Caco-2 (cell line): Measurements from ENCODE around the gene OSCAR. TPM values are rescaled to one million over a fixed set of nuclear protein-coding genes. Genes with fewer than 3 reads are reported as not detected.

ENCODE experiments used
- BruUV-seq: library from RNA; stranded (reverse); fragments of 400-500 nt; replicated peaks from 2 replicates; lab custom pipeline; 2021; lab: Mats Ljungman, UMichigan
- CTCF ChIA-PET: fragments of 300-600 bp; sonication (Branson Sonifier 250); formaldehyde crosslinking; loops from one replicate; lab custom pipeline; 2022; ENCODE audit warnings: antibody characterized with exemption; lab: Charles Lee
- POLR2A ChIA-PET: fragments of 300-600 bp; sonication (Branson Sonifier 250); formaldehyde crosslinking; loops from one replicate; lab custom pipeline; 2022; ENCODE audit warnings: antibody characterized with exemption; lab: Charles Lee
- DNase-seq, 2 experiments: peaks; one replicate each; pipeline versions ENCODE4 v3.0.0 to v3.0.0-alpha.2; 2020 to 2022
- H3K27me3 ChIP-seq: replicated peaks from 2 replicates; pipeline ENCODE4 v1.6.0; 2011; ENCODE audit warnings: low read length; ENCODE audit not compliant: control insufficient read depth, insufficient read depth
- H3K36me3 ChIP-seq: 2 replicates; pipeline ENCODE4 v1.5.1; 2011; ENCODE audit warnings: low read length; ENCODE audit not compliant: control insufficient read depth, insufficient read depth
- H3K4me1 ChIP-seq: fragments of 250-450 bp; sonication (Bioruptor Pico); 2 replicates; pipeline ENCODE4 v1.5.1; 2020; ENCODE audit warnings: mild to moderate bottlenecking
- H3K4me3 ChIP-seq: 2 replicates; pipeline ENCODE4 v1.5.1; 2011; ENCODE audit warnings: low read depth, mild to moderate bottlenecking, control low read depth, low read length
- H3K9me3 ChIP-seq: fragments of 250-450 bp; sonication (Bioruptor Pico); 2 replicates; pipeline ENCODE4 v1.5.1; 2020; ENCODE audit warnings: mild to moderate bottlenecking, moderate library complexity
- H3K27ac Mint-ChIP-seq: one replicate; pipeline ENCODE4 v1.8.0; 2022; ENCODE audit warnings: mixed read lengths; ENCODE audit not compliant: unreplicated experiment
- H3K27me3 Mint-ChIP-seq: one replicate; pipeline ENCODE4 v1.8.0; 2022; ENCODE audit warnings: mixed read lengths; ENCODE audit not compliant: insufficient read depth, unreplicated experiment
- H3K36me3 Mint-ChIP-seq: one replicate; pipeline ENCODE4 v1.8.0; 2022; ENCODE audit warnings: mild to moderate bottlenecking, mixed read lengths; ENCODE audit not compliant: insufficient read depth, unreplicated experiment
- H3K4me1 Mint-ChIP-seq: one replicate; pipeline ENCODE4 v1.8.0; 2022; ENCODE audit warnings: low read depth, mixed read lengths; ENCODE audit not compliant: unreplicated experiment
- H3K4me3 Mint-ChIP-seq: one replicate; pipeline ENCODE4 v1.8.0; 2022; ENCODE audit warnings: mild to moderate bottlenecking, moderate library complexity, mixed read lengths; ENCODE audit not compliant: unreplicated experiment
- H3K9me3 Mint-ChIP-seq: one replicate; pipeline ENCODE4 v1.8.0; 2022; ENCODE audit warnings: mixed read lengths; ENCODE audit not compliant: unreplicated experiment
- intact Hi-C: fragments of 100-400 bp; cut with micrococcal nuclease; formaldehyde crosslinking; loops from one replicate; pipeline ENCODE4 v1.10.0; 2022; ENCODE audit not compliant: unreplicated experiment
- total RNA-seq: library from RNA; stranded (reverse); gene quantifications from 2 replicates; pipeline ENCODE4 v1.2.3, GENCODE V29; 2022
- TF ChIP-seq, protein P1 (sequence below), 2 experiments: fragments of 200-600 bp in 1 of 2; IDR thresholded peaks; 1 replicate in 1 of 2; 2 replicates in 1 of 2; pipeline versions ENCODE4 v1.5.1 to v1.8.0; 2011 to 2022; ENCODE audit warnings: antibody characterized with exemption in 1 of 2, control low read depth in 1 of 2, inconsistent platforms in 1 of 2, low read depth in 1 of 2, low read length in 1 of 2, mild to moderate bottlenecking in 1 of 2, moderate library complexity in 1 of 2; ENCODE audit not compliant: insufficient read depth in 1 of 2, severe bottlenecking in 1 of 2, unreplicated experiment in 1 of 2

OSCAR gene
- total RNA-seq, 1 experiment from 2014 or later, result not detected

DNA sequence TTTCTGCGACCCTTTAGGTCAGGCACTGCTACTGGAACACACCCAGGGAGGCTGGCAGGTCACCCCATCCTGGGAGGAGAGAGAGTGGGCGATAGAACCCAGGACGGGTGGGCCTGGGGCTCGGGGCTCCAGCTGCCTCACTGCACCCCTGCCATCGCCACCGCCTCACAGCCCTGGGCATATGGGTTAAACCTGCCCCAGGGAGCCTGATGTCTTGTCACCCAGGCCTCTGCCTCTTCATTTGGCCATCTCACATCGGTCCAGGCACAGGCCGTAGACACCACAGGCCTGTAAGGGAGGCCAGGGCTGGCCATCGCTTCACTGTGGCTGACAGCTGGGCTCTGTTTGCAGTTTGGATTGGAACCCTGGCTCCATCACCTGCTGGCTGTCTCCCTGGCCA is 25.1 kb upstream of the OSCAR start:
- ChIA-PET CTCF (no interaction called here), POLR2A (no interaction called here)
- no peaks in the 10 kb centered on the region for H3K9me3 ChIP-seq
- no peaks in the 10 kb centered on the region for H3K27me3 ChIP-seq
- intact Hi-C loops, result no loop called here
- Mint-ChIP-seq H3K27me3 (no peaks in the 10 kb centered on the region), H3K4me1 (no peaks in the 10 kb centered on the region), H3K4me3 (no peak overlapping the region), H3K36me3 (peaks cover 48% of the 10 kb centered on the region), H3K27ac (no peak overlapping the region), H3K9me3 (no peaks in the 10 kb centered on the region)
- BruUV-seq, result no TSS peak
- TF ChIP-seq, protein P1, sequence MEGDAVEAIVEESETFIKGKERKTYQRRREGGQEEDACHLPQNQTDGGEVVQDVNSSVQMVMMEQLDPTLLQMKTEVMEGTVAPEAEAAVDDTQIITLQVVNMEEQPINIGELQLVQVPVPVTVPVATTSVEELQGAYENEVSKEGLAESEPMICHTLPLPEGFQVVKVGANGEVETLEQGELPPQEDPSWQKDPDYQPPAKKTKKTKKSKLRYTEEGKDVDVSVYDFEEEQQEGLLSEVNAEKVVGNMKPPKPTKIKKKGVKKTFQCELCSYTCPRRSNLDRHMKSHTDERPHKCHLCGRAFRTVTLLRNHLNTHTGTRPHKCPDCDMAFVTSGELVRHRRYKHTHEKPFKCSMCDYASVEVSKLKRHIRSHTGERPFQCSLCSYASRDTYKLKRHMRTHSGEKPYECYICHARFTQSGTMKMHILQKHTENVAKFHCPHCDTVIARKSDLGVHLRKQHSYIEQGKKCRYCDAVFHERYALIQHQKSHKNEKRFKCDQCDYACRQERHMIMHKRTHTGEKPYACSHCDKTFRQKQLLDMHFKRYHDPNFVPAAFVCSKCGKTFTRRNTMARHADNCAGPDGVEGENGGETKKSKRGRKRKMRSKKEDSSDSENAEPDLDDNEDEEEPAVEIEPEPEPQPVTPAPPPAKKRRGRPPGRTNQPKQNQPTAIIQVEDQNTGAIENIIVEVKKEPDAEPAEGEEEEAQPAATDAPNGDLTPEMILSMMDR (IDR thresholded peaks at IDR 0.05; ENCODE audit: insufficient read depth in 1 of 2, low read depth in 1 of 2, low read length in 1 of 2, severe bottlenecking in 1 of 2, unreplicated experiment in 1 of 2), result no peak
- DNase-seq, result no peak
- H3K4me1 ChIP-seq, result no peaks in the 10 kb centered on the region
- no peak overlapping the region for H3K4me3 ChIP-seq
- peaks cover 3% of the 10 kb centered on the region; the same call in 1 of the 2 replicates for H3K36me3 ChIP-seq

DNA sequence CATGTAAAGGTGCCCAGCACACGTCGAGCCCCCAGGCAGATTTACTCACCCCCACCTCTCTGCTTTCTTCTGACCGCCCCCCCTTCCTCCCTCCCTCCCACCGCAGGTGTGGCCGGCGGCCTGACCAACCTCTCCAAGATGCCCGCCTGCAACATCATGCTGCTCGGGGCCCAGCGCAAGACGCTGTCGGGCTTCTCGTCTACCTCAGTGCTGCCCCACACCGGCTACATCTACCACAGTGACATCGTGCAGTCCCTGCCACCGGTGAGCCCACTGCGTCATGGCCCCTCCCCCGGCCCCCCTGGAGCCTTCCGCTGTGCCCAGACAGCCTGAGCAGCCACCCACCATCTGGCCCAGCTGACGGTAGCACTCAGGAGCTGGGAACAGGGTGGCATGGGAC is 23.8 kb upstream of the OSCAR start:
- TF ChIP-seq, protein P1 (IDR thresholded peaks at IDR 0.05; ENCODE audit: insufficient read depth in 1 of 2, low read depth in 1 of 2, low read length in 1 of 2, severe bottlenecking in 1 of 2, unreplicated experiment in 1 of 2), result no peak
- ChIA-PET POLR2A (interaction anchor here (1.9 kb wide), 1 partner anchor 13 kb away, joined by 6 read pairs; the partner anchor contains the start of gene CNOT3), CTCF (no interaction called here)
- Histone ChIP-seq H3K4me1 (no peaks in the 10 kb centered on the region), H3K27me3 (no peaks in the 10 kb centered on the region), H3K36me3 (peaks cover 4% of the 10 kb centered on the region; the same call in 1 of the 2 replicates), H3K9me3 (no peaks in the 10 kb centered on the region), H3K4me3 (no peak overlapping the region)
- Mint-ChIP-seq H3K9me3 (no peaks in the 10 kb centered on the region), H3K4me3 (no peak overlapping the region), H3K4me1 (no peaks in the 10 kb centered on the region), H3K27ac (no peak overlapping the region), H3K27me3 (no peaks in the 10 kb centered on the region), H3K36me3 (peaks cover 61% of the 10 kb centered on the region)
- intact Hi-C loops, result no loop called here
- no TSS peak for BruUV-seq
- DNase-seq, result no peak

DNA sequence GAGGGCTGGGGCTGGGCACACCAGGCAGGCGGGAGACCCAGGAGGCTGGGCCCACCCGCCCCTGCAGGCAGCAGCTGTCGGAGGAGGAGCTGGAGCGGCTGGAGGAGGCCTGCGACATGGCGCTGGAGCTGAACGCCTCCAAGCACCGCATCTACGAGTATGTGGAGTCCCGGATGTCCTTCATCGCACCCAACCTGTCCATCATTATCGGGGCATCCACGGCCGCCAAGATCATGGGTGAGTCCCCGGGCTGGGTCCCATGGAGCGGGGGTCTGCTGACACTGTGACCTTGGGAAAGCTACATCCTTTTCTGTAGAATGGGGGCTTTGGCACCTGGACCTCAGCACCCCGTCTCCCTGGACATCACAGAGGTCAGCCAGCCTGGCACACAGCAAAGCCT is 23.1 kb upstream of the OSCAR start:
- H3K36me3 Mint-ChIP-seq, result peaks cover 62% of the 10 kb centered on the region
- Histone ChIP-seq H3K27me3 (no peaks in the 10 kb centered on the region), H3K36me3 (peaks cover 4% of the 10 kb centered on the region; the same call in 1 of the 2 replicates), H3K4me1 (no peaks in the 10 kb centered on the region), H3K9me3 (no peaks in the 10 kb centered on the region), H3K4me3 (no peak overlapping the region)
- no peaks in the 10 kb centered on the region for H3K27me3 Mint-ChIP-seq
- no TSS peak for BruUV-seq
- no peak overlapping the region for H3K4me3 Mint-ChIP-seq
- DNase-seq, result no peak
- H3K4me1 Mint-ChIP-seq, result no peaks in the 10 kb centered on the region
- no peaks in the 10 kb centered on the region for H3K9me3 Mint-ChIP-seq
- TF ChIP-seq, protein P1 (IDR thresholded peaks at IDR 0.05; ENCODE audit: insufficient read depth in 1 of 2, low read depth in 1 of 2, low read length in 1 of 2, severe bottlenecking in 1 of 2, unreplicated experiment in 1 of 2), result no peak
- CTCF ChIA-PET, result no interaction called here
- intact Hi-C loops, result no loop called here
- POLR2A ChIA-PET, result interaction anchor here (1.9 kb wide), 1 partner anchor 13 kb away, joined by 6 read pairs; the partner anchor contains the start of gene CNOT3
- no peak overlapping the region for H3K27ac Mint-ChIP-seq
